Spleen (tissue), 11 donors: ENCODE data around the gene ITPR1. TPM values are rescaled to one million over a fixed set of nuclear protein-coding genes. Genes with fewer than 3 reads are reported as not detected.

Experiments used
- DNase-seq: peaks from one replicate; pipeline ENCODE4 v3.0.0-alpha.2; 2020
- H3K27ac ChIP-seq, 8 donors: fragments of 200-600 bp; sonication (generic) in 7 of 8; 1 replicate in 4 of 8; 2 replicates in 4 of 8; pipeline versions ENCODE4 v1.5.0 to v1.8.0; 2016 to 2021; ENCODE audit warnings: inconsistent platforms in 4 of 8, mild to moderate bottlenecking in 4 of 8, moderate library complexity in 1 of 8
- H3K27me3 ChIP-seq, 7 donors: fragments of 200-600 bp; sonication (generic) in 6 of 7; replicated peaks in 1 of 7; 1 replicate in 4 of 7; 2 replicates in 3 of 7; pipeline versions ENCODE4 v1.5.0 to v1.8.0; 2016 to 2021; ENCODE audit warnings: inconsistent platforms in 3 of 7, mild to moderate bottlenecking in 1 of 7
- H3K36me3 ChIP-seq, 6 donors: fragments of 200-600 bp; sonication (generic) in 5 of 6; 1 replicate in 4 of 6; 2 replicates in 2 of 6; pipeline versions ENCODE4 v1.5.0 to v1.8.0; 2016 to 2021; ENCODE audit warnings: inconsistent platforms in 2 of 6
- H3K4me1 ChIP-seq, 6 donors: fragments of 200-600 bp; sonication (generic) in 5 of 6; 1 replicate in 3 of 6; 2 replicates in 3 of 6; pipeline versions ENCODE4 v1.5.0 to v1.8.0; 2016 to 2021; ENCODE audit warnings: inconsistent platforms in 3 of 6
- H3K4me3 ChIP-seq, 8 donors: fragments of 200-600 bp; sonication (generic) in 7 of 8; 1 replicate in 4 of 8; 2 replicates in 4 of 8; pipeline versions ENCODE4 v1.5.0 to v1.8.0; 2016 to 2021; ENCODE audit warnings: inconsistent platforms in 4 of 8, mild to moderate bottlenecking in 4 of 8, moderate library complexity in 2 of 8
- H3K9me3 ChIP-seq, 8 donors: fragments of 200-600 bp; sonication (generic) in 7 of 8; 1 replicate in 4 of 8; 2 replicates in 4 of 8; pipeline versions ENCODE4 v1.5.0 to v1.8.0; 2016 to 2021; ENCODE audit warnings: inconsistent platforms in 4 of 8
- POLR2A ChIP-seq, 3 donors: fragments of 450-650 bp; IDR thresholded peaks; one replicate each; pipeline ENCODE4 v1.5.1; 2017; ENCODE audit warnings: antibody characterized with exemption in 3 of 3, mild to moderate bottlenecking in 1 of 3
- POLR2AphosphoS5 ChIP-seq, 3 donors: sonication (generic); formaldehyde crosslinking; IDR thresholded peaks; one replicate each; pipeline ENCODE4 v1.5.1; 2017; ENCODE audit warnings: antibody characterized with exemption in 3 of 3
- WGBS, 5 donors: extraction: QIAGEN DNeasy Blood & Tissue Kit in 3 of 5; methylation state at CpG; one replicate each; pipeline versions ENCODE4 v1.1.5 to v1.1.7; 2013 to 2018; 5-methylcytosine and 5-hydroxymethylcytosine counted together
- intact Hi-C: fragments of 100-400 bp; cut with DNase I; formaldehyde crosslinking; loops from one replicate; pipeline ENCODE4 v1.15.0; 2023; ENCODE audit warnings: low total_unique reads
- polyA plus RNA-seq, 3 donors: library from polyadenylated mRNA; stranded (reverse); fragments of 200-250 nt; gene quantifications; one replicate each; pipeline ENCODE4 v1.2.1, GENCODE V29; 2013
- total RNA-seq, 7 donors: library from RNA; depleted of rRNA in 3 of 7; stranded (reverse); fragments of >200 nt in 3 of 7; fragmentation: NEBNext Ultra II Directional in 4 of 7; extraction: Animal tissue kit (Norgen Biotek cat#: 25700) in 4 of 7; gene quantifications; one replicate each; pipeline versions ENCODE4 v1.1.0 to v1.2.1, GENCODE V29; 2016 to 2021
- TF ChIP-seq, protein P1 (sequence below), 11 experiments: fragments of 200-600 bp in 7 of 11; fragments of 450-650 bp in 4 of 11; sonication (generic) in 4 of 11; IDR thresholded peaks in 8 of 11; conservative IDR thresholded peaks in 3 of 11; 1 replicate in 7 of 11; 2 replicates in 4 of 11; pipeline versions ENCODE4 v1.4.0 to v1.8.0; 2016 to 2021; ENCODE audit warnings: antibody characterized with exemption in 11 of 11, inconsistent platforms in 4 of 11, mild to moderate bottlenecking in 1 of 11
- donor health status: healthy with polysubstance abuse.
- donor health status: DM: no; HTN: no; CAD: no; lungs with moderate emphysema.
- donor health status: DM: no; HTN: no; CAD: no.
- donor health status: Bipolar disorder and iron deficiency.
- donor health status: healthy.
- donor health status: DM: no; HTN: no; CAD: no.
- donor health status: DM: yes; HTN: yes; CAD: no.

Gene ITPR1
- total and polyA plus RNA-seq, 10 donors = 17.5 to 194 (median 129) TPM

DNA sequence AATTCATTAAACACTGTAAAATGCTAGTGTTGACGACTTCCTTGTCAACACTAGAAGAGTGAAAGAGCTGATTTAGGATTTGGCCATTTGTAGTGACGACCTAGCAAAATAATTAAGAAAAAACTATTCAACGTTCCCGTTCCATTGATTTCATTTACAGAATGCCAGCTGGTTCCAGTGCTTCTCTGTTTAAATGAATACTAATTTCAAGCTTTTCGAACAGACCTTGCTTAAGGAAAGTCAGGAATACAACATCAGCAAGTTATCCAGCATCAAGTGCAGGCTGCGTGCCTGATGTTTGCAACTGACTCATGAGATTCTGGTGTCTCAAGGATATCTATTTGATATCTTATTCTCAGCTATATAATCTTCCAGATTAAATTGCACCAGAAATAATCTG is 387.7 kb downstream of the ITPR1 start:
- H3K27ac ChIP-seq = no peak overlapping the region
- DNase-seq = no peak
- H3K27me3 ChIP-seq = no peaks in the 10 kb centered on the region
- intact Hi-C loops = no loop called here
- WGBS, 5 donors = 89 to 95% (median 93%) methylated on average over 6 of the region's 6 CpGs
- no peaks in the 10 kb centered on the region for H3K9me3 ChIP-seq
- H3K4me1 ChIP-seq = no peaks in the 10 kb centered on the region
- TF ChIP-seq POLR2AphosphoS5 (IDR thresholded peaks at IDR 0.05) (no peak), POLR2A (IDR thresholded peaks at IDR 0.05) (no peak)
- TF ChIP-seq, protein P1, sequence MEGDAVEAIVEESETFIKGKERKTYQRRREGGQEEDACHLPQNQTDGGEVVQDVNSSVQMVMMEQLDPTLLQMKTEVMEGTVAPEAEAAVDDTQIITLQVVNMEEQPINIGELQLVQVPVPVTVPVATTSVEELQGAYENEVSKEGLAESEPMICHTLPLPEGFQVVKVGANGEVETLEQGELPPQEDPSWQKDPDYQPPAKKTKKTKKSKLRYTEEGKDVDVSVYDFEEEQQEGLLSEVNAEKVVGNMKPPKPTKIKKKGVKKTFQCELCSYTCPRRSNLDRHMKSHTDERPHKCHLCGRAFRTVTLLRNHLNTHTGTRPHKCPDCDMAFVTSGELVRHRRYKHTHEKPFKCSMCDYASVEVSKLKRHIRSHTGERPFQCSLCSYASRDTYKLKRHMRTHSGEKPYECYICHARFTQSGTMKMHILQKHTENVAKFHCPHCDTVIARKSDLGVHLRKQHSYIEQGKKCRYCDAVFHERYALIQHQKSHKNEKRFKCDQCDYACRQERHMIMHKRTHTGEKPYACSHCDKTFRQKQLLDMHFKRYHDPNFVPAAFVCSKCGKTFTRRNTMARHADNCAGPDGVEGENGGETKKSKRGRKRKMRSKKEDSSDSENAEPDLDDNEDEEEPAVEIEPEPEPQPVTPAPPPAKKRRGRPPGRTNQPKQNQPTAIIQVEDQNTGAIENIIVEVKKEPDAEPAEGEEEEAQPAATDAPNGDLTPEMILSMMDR (IDR thresholded peaks at IDR 0.05 in 8 of 11, conservative IDR thresholded peaks at IDR 0.05 in 3 of 11) = no peak
- no peaks in the 10 kb centered on the region for H3K36me3 ChIP-seq
- H3K4me3 ChIP-seq = no peak overlapping the region

DNA sequence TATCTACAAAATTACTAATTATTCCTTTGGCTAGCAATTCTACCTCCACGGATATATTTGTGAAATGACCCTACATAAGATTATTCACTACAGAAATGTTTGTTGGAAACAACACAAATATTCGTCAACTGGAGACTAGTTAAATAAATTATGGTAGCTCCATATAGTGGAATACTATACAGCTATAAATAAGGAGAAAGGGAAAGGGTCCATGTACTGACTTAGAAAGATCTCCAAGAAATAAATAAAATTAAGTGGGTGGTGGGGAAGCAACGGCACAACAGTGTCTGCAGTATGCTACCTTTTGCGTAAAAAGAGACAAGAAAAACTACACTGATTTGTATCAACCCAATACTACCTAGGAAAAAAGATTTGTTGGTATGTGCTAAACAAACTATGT is 389.4 kb downstream of the ITPR1 start:
- intact Hi-C loops = no loop called here
- TF ChIP-seq POLR2A (IDR thresholded peaks at IDR 0.05) = no peak
- TF ChIP-seq, protein P1 (IDR thresholded peaks at IDR 0.05 in 8 of 11, conservative IDR thresholded peaks at IDR 0.05 in 3 of 11) = no peak
- TF ChIP-seq POLR2AphosphoS5 (IDR thresholded peaks at IDR 0.05) = no peak
- Histone ChIP-seq H3K4me3 (no peak overlapping the region), H3K36me3 (no peaks in the 10 kb centered on the region), H3K27ac (no peak overlapping the region), H3K4me1 (no peaks in the 10 kb centered on the region), H3K27me3 (no peaks in the 10 kb centered on the region), H3K9me3 (no peaks in the 10 kb centered on the region)
- DNase-seq = no peak
- WGBS, 5 donors = 92 to 97% (median 96%) methylated on average over 4 of the region's 4 CpGs

DNA sequence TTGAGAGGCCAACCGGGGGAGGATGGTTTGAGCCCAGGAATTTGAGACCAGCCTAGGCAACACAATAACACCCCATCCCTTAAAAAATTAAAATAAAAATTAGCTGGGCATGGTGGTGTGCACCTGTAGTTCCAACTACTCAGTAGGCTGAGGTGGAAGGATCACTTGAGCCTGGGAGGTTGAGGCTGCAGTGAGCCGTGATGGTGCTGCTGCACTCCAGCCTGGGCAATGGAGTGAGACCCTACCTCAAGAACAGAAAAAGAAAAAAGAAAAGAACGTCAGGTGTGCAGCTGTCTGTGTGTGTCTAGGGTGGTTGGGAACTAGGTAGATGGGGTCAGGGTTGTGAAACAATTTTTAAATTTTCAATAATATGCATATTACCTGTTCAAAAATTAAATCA is 389.9 kb downstream of the ITPR1 start:
- no peak for TF ChIP-seq POLR2A (IDR thresholded peaks at IDR 0.05)
- TF ChIP-seq, protein P1 (IDR thresholded peaks at IDR 0.05 in 8 of 11, conservative IDR thresholded peaks at IDR 0.05 in 3 of 11) = no peak
- no peak for TF ChIP-seq POLR2AphosphoS5 (IDR thresholded peaks at IDR 0.05)
- H3K36me3 ChIP-seq = no peaks in the 10 kb centered on the region
- intact Hi-C loops = no loop called here
- DNase-seq = no peak
- H3K9me3 ChIP-seq = no peaks in the 10 kb centered on the region
- no peaks in the 10 kb centered on the region for H3K27me3 ChIP-seq
- WGBS, 5 donors = 80 to 100% (median 94%) methylated on average over 3 of the region's 3 CpGs
- H3K4me1 ChIP-seq = no peaks in the 10 kb centered on the region
- H3K4me3 ChIP-seq = no peak overlapping the region
- H3K27ac ChIP-seq = no peak overlapping the region

DNA sequence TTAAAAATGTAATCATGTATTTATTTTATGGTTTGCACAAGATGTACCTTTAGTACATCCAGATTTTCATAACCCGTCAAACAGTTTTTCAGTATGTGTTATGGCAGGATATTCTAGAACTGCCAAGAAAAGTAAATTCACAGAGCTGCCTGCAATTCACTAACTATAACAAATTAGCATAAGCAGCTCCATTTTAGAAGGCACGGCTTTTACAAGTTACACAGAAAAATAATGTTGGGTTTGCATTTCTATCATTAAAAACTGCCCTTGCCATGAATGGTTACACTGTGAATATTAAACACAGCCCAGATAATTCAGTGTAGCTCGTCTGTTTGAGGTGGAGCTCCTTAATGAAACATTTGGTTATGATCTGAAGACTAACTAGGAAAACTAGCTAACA is 391.7 kb downstream of the ITPR1 start:
- H3K27ac ChIP-seq = no peak overlapping the region
- intact Hi-C loops = no loop called here
- H3K4me1 ChIP-seq = peaks cover 5 to 17% (median 14%) of the 10 kb centered on the region in 6 donors
- H3K4me3 ChIP-seq = no peak overlapping the region
- TF ChIP-seq POLR2A (IDR thresholded peaks at IDR 0.05) (no peak), POLR2AphosphoS5 (IDR thresholded peaks at IDR 0.05) (no peak)
- TF ChIP-seq, protein P1 (IDR thresholded peaks at IDR 0.05 in 8 of 11, conservative IDR thresholded peaks at IDR 0.05 in 3 of 11) = no peak
- no peak for DNase-seq
- H3K27me3 ChIP-seq = no peaks in the 10 kb centered on the region
- H3K9me3 ChIP-seq = no peaks in the 10 kb centered on the region
- 87 to 95% (median 95%) methylated on average over 3 of the region's 3 CpGs for WGBS, 5 donors
- no peaks in the 10 kb centered on the region for H3K36me3 ChIP-seq
